Measurements from ENCODE around the gene MDM4. TPM values are rescaled to one million over a fixed set of nuclear protein-coding genes. Genes with fewer than 3 reads are reported as not detected.

The MDM4 gene
- total RNA-seq, 1 donor from 2014 or later, result 127 TPM

DNA sequence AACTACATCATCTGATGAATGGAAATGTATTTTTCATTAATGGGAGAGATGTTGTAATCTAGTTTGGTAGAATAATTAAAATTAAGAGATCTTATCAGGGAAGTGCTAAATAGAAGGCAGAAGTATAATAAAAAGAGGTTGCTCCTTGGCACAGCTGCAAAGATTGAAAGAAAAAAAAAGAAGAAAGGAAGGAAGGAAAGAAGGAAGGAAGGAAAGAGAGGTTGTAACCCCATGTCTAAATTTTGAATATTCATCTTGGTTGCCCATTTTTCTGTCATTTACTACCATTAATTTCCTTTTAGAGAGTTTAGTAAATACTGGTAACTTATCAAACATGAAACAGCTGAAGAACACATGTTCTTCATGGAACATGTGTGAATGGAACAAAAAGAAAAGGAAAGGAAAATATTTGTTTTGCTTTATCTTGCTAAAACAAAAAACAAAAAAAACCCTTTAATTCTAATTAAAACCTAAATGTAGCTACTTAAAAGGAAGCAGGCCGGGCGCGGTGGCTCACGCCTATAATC, 10.5 kb upstream of the MDM4 start:
- no peak for DNase-seq (ENCODE audit: low spot score, unreplicated experiment)
- H3K27ac Mint-ChIP-seq, result peak overlapping the region; percentile 100
- TF ChIP-seq, protein P1, sequence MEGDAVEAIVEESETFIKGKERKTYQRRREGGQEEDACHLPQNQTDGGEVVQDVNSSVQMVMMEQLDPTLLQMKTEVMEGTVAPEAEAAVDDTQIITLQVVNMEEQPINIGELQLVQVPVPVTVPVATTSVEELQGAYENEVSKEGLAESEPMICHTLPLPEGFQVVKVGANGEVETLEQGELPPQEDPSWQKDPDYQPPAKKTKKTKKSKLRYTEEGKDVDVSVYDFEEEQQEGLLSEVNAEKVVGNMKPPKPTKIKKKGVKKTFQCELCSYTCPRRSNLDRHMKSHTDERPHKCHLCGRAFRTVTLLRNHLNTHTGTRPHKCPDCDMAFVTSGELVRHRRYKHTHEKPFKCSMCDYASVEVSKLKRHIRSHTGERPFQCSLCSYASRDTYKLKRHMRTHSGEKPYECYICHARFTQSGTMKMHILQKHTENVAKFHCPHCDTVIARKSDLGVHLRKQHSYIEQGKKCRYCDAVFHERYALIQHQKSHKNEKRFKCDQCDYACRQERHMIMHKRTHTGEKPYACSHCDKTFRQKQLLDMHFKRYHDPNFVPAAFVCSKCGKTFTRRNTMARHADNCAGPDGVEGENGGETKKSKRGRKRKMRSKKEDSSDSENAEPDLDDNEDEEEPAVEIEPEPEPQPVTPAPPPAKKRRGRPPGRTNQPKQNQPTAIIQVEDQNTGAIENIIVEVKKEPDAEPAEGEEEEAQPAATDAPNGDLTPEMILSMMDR (IDR thresholded peaks at IDR 0.05; ENCODE audit: unreplicated experiment), result no peak
- peak overlapping the region; percentile 94 for H3K4me3 Mint-ChIP-seq (ENCODE audit: low read depth)
- no peaks in the 10 kb centered on the region for H3K9me3 Mint-ChIP-seq (ENCODE audit: low read depth)
- H3K4me1 Mint-ChIP-seq (ENCODE audit: low read depth), result peaks cover 16% of the 10 kb centered on the region
- H3K27me3 Mint-ChIP-seq, result no peaks in the 10 kb centered on the region
- H3K36me3 Mint-ChIP-seq (ENCODE audit: insufficient read depth), result peaks cover 2% of the 10 kb centered on the region

DNA sequence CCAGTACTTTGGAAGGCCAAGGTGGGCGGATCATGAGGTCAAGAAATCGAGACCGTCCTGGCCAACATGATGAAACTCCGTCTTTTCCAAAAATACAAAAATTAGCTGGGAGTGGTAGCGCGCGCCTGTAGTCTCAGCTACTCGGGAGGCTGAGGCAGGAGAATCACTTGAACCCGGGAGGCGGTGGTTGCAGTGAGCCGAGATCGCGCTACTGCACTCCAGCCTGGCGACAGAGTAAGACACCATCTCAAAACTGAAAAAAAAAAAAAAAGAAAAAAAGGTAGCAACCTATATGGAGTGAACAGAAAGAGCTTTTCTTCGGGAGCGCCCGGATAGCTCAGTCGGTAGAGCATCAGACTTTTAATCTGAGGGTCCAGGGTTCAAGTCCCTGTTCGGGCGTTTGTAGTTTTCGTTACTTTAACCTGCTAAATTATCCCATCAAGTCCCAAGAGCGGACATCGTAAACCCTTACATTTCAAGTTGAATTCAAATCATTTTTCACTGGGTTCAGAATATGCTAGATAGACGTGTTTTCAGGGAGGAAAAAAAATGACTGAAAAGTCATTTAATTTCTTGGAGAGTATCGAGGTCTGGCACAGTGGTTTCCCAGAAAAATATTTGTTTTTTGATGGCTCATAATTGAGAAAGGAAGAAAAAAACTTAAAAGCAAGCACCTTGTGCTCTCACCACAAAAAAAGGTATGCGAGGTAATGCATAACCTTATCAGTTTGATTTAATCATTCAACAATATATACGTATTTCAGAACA, 9.8 kb upstream of the MDM4 start:
- peak overlapping the region; percentile 94 for H3K4me3 Mint-ChIP-seq (ENCODE audit: low read depth)
- peak overlapping the region; percentile 100 for H3K27ac Mint-ChIP-seq
- TF ChIP-seq, protein P1 (IDR thresholded peaks at IDR 0.05; ENCODE audit: unreplicated experiment), result no peak
- DNase-seq (ENCODE audit: low spot score, unreplicated experiment), result peak; percentile 62
- H3K4me1 Mint-ChIP-seq (ENCODE audit: low read depth), result peaks cover 16% of the 10 kb centered on the region
- H3K36me3 Mint-ChIP-seq (ENCODE audit: insufficient read depth), result peaks cover 2% of the 10 kb centered on the region
- H3K9me3 Mint-ChIP-seq (ENCODE audit: low read depth), result no peaks in the 10 kb centered on the region
- H3K27me3 Mint-ChIP-seq, result no peaks in the 10 kb centered on the region

DNA sequence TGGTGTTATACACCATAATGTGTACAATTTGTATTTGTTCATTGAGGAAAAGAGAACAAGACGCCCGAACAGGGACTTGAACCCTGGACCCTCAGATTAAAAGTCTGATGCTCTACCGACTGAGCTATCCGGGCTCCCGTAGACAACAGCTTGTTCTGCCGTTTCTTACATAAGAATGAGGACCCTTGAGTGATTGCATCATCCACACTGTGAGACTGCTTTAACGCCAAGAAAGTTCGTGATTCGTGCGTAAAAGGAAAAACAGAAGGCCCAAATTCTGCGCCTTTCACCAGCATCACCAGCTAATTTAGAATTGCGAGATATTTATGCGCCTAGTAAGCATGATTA, 9.3 kb upstream of the MDM4 start:
- TF ChIP-seq, protein P1 (IDR thresholded peaks at IDR 0.05; ENCODE audit: unreplicated experiment), result no peak
- peaks cover 16% of the 10 kb centered on the region for H3K4me1 Mint-ChIP-seq (ENCODE audit: low read depth)
- H3K36me3 Mint-ChIP-seq (ENCODE audit: insufficient read depth), result peaks cover 2% of the 10 kb centered on the region
- no peaks in the 10 kb centered on the region for H3K27me3 Mint-ChIP-seq
- H3K4me3 Mint-ChIP-seq (ENCODE audit: low read depth), result peak overlapping the region; percentile 94
- no peaks in the 10 kb centered on the region for H3K9me3 Mint-ChIP-seq (ENCODE audit: low read depth)
- H3K27ac Mint-ChIP-seq, result peak overlapping the region; percentile 100
- DNase-seq (ENCODE audit: low spot score, unreplicated experiment), result peak; percentile 85

DNA sequence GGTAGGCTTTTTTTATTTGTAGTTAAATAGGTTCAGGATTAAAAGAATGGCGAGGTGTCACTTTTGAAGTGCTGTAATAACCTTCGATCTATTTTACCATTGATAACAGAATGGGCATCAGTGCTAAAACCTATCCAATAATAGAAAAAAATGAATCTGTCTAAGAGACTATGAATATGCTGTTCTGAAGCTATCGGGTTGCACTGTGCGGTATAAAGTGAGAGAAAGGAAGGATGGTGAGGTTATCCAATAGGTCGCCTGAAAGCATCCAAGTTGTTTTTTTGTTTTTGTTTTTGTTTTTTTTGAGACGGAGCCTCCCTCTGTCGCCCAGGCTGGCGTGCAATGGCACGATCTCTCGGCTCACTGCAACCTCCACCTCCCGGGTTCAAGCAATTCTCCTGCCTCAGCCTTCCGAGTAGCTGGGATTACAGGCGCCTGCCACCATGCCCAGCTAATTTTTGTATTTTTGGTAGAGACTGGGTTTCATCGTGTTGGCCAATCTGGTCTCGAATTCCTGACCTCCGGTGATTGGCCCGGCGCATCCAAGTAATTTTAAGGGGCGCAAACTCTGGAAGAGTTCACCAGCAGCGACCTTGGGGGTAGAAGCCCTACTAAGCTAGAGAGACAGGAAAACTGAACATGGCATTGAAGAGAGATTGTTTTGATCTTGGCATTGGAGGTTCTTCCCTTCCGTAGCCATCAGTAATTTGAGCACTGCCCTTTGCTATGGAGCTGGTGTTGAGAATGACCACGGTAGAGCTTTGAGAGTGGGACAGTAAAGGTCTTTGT, 8.7 kb upstream of the MDM4 start:
- H3K4me1 Mint-ChIP-seq (ENCODE audit: low read depth), result peaks cover 16% of the 10 kb centered on the region
- no peaks in the 10 kb centered on the region for H3K27me3 Mint-ChIP-seq
- no peak for DNase-seq (ENCODE audit: low spot score, unreplicated experiment)
- peak overlapping the region; percentile 94 for H3K4me3 Mint-ChIP-seq (ENCODE audit: low read depth)
- peaks cover 2% of the 10 kb centered on the region for H3K36me3 Mint-ChIP-seq (ENCODE audit: insufficient read depth)
- H3K9me3 Mint-ChIP-seq (ENCODE audit: low read depth), result no peaks in the 10 kb centered on the region
- peak overlapping the region; percentile 100 for H3K27ac Mint-ChIP-seq
- TF ChIP-seq, protein P1 (IDR thresholded peaks at IDR 0.05; ENCODE audit: unreplicated experiment), result no peak

DNA sequence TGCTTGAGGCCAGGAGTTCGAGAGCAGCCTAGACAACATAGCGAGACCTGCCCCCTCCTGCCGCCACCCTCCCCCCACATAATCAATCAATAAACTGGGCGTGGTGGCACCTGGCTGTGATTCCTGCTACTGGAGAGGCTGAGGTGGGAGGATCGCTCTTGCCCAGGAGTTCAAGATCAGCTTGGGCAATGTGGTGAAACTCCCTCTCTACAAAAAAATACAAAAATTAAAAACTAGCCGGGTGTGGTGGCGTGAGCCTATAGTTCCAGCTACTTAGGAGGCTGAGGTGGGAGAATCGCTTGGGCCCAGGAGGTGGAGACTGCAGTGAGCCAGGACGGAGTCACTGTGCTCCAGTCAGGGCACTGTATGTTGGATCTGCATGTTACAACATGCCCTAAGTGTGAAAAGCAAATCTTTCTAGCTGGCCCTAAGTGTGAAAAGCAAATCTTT, 7.0 kb upstream of the MDM4 start:
- no peak overlapping the region for H3K27ac Mint-ChIP-seq
- peaks cover 2% of the 10 kb centered on the region for H3K36me3 Mint-ChIP-seq (ENCODE audit: insufficient read depth)
- TF ChIP-seq, protein P1 (IDR thresholded peaks at IDR 0.05; ENCODE audit: unreplicated experiment), result no peak
- no peak for DNase-seq (ENCODE audit: low spot score, unreplicated experiment)
- H3K9me3 Mint-ChIP-seq (ENCODE audit: low read depth), result no peaks in the 10 kb centered on the region
- H3K4me1 Mint-ChIP-seq (ENCODE audit: low read depth), result peaks cover 4% of the 10 kb centered on the region
- no peak overlapping the region for H3K4me3 Mint-ChIP-seq (ENCODE audit: low read depth)
- no peaks in the 10 kb centered on the region for H3K27me3 Mint-ChIP-seq

Measured in progenitor cell of endocrine pancreas (in vitro differentiated cells).